WTC11 (cell line): ENCODE results near the gene SLC30A5. TPM values are rescaled to one million over a fixed set of nuclear protein-coding genes. Genes with fewer than 3 reads are reported as not detected.

Experiments used
- ATAC-seq: fragments of 200-7000 bp; cut with Tn5 transposase; 2 replicates; pipeline ENCODE4 v1.10.0; 2021; ENCODE audit warnings: mild to moderate bottlenecking, moderate library complexity
- CTCF ChIA-PET: fragments of 300-600 bp; sonication (Branson Sonifier 250); formaldehyde crosslinking; loops from one replicate; lab custom pipeline; 2021; ENCODE audit warnings: antibody characterized with exemption; lab: Charles Lee
- POLR2A ChIA-PET: fragments of 350-600 bp; sonication (Branson Sonifier 250); formaldehyde crosslinking; loops from one replicate; lab custom pipeline; 2021; ENCODE audit warnings: antibody characterized with exemption; lab: Charles Lee
- DNase-seq: peaks from one replicate; pipeline ENCODE4 v3.0.0; 2021; ENCODE audit warnings: low spot score
- H3K27ac Mint-ChIP-seq: 2 replicates; pipeline ENCODE4 v1.8.0; 2021; ENCODE audit warnings: mixed read lengths
- H3K27me3 Mint-ChIP-seq: 2 replicates; pipeline ENCODE4 v1.8.0; 2021; ENCODE audit warnings: low read depth, mild to moderate bottlenecking, moderate library complexity, mixed read lengths
- H3K36me3 Mint-ChIP-seq: 2 replicates; pipeline ENCODE4 v1.8.0; 2021; ENCODE audit warnings: mixed read lengths
- H3K4me1 Mint-ChIP-seq: 2 replicates; pipeline ENCODE4 v1.8.0; 2022; ENCODE audit warnings: mixed read lengths
- H3K4me3 Mint-ChIP-seq: 2 replicates; pipeline ENCODE4 v1.8.0; 2021; ENCODE audit warnings: mild to moderate bottlenecking, moderate library complexity, mixed read lengths
- H3K9me3 Mint-ChIP-seq: 2 replicates; pipeline ENCODE4 v1.8.0; 2021; ENCODE audit warnings: mixed read lengths
- AFF4 ChIP-seq: sonication (generic); formaldehyde crosslinking; IDR thresholded peaks from 2 replicates; pipeline ENCODE4 v1.8.1; 2023; ENCODE audit warnings: mild to moderate bottlenecking, missing genetic modification reagents, borderline replicate concordance
- E2F5 ChIP-seq: sonication (generic); formaldehyde crosslinking; IDR thresholded peaks from 2 replicates; pipeline ENCODE4 v1.8.1; 2022; ENCODE audit warnings: mild to moderate bottlenecking, moderate library complexity, missing genetic modification reagents
- EMX1 ChIP-seq: fragments of 250-450 bp; sonication (Bioruptor Pico); IDR thresholded peaks from 2 replicates; pipeline ENCODE4 v1.8.0; 2021; ENCODE audit warnings: mild to moderate bottlenecking
- ERG ChIP-seq: fragments of 250-450 bp; sonication (Bioruptor Pico); IDR thresholded peaks from 2 replicates; pipeline ENCODE4 v1.8.0; 2021; ENCODE audit warnings: mild to moderate bottlenecking
- JAZF1 ChIP-seq: fragments of 250-450 bp; sonication (Bioruptor Pico); IDR thresholded peaks from 2 replicates; pipeline ENCODE4 v1.9.0; 2021; ENCODE audit warnings: moderate library complexity, mild to moderate bottlenecking, inconsistent platforms
- KAT7 ChIP-seq: sonication (generic); formaldehyde crosslinking; IDR thresholded peaks from 2 replicates; pipeline ENCODE4 v1.8.1; 2023; ENCODE audit warnings: missing genetic modification reagents, mild to moderate bottlenecking, borderline replicate concordance
- NR2C2 ChIP-seq: sonication (generic); formaldehyde crosslinking; IDR thresholded peaks from 2 replicates; pipeline ENCODE4 v1.8.0; 2022; ENCODE audit warnings: mild to moderate bottlenecking, missing genetic modification reagents
- RORB ChIP-seq: fragments of 250-450 bp; sonication (Bioruptor Pico); IDR thresholded peaks from 2 replicates; pipeline ENCODE4 v1.9.0; 2021; ENCODE audit warnings: mild to moderate bottlenecking
- STAT6 ChIP-seq: sonication (generic); formaldehyde crosslinking; conservative IDR thresholded peaks from 2 replicates; pipeline ENCODE4 v1.8.1; 2023; ENCODE audit warnings: mild to moderate bottlenecking, low read depth, missing genetic modification reagents, moderate library complexity
- TP53 ChIP-seq: sonication (generic); formaldehyde crosslinking; IDR thresholded peaks from 2 replicates; pipeline ENCODE4 v1.8.1; 2023; ENCODE audit warnings: mild to moderate bottlenecking, missing genetic modification reagents
- ZBTB43 ChIP-seq: sonication (generic); formaldehyde crosslinking; IDR thresholded peaks from 2 replicates; pipeline ENCODE4 v1.8.1; 2023; ENCODE audit warnings: mild to moderate bottlenecking, missing genetic modification reagents
- total RNA-seq: library from RNA; stranded (reverse); gene quantifications from 3 replicates; pipeline ENCODE4 v1.2.3, GENCODE V29; 2021

The SLC30A5 gene
- total RNA-seq, 1 experiment from 2014 or later, result 34.1 TPM

GRCh38 chr5:69092969-69093368 is 845 bp upstream of the SLC30A5 start:
- peaks cover 10% of the 10 kb centered on the region for H3K36me3 Mint-ChIP-seq
- DNase-seq, result no peak
- peak overlapping the region; percentile 79 for H3K27ac Mint-ChIP-seq
- H3K4me3 Mint-ChIP-seq, result no peak overlapping the region
- no peak for ATAC-seq
- peaks cover 12% of the 10 kb centered on the region for H3K4me1 Mint-ChIP-seq
- H3K9me3 Mint-ChIP-seq, result no peaks in the 10 kb centered on the region
- TF ChIP-seq ZBTB43 (CRISPR knock-in tag) (no peak), NR2C2 (no peak), STAT6 (CRISPR knock-in tag) (no peak), ERG (no peak), EMX1 (no peak)
- ChIA-PET POLR2A (interaction anchor here (0.7 to 1.1 kb wide), 3 partner anchors 74 to 97 kb away, joined by 3 to 7 read pairs (median 3); partner anchors contain the start of genes CCNB1 and CENPH), CTCF (interaction anchor here (0.6 to 2.1 kb wide), 50 partner anchors 9 to 458 kb away, joined by 3 to 32 read pairs (median 5); partner anchors contain the start of genes CCNB1, CDK7, CENPH and OCLN)
- H3K27me3 Mint-ChIP-seq, result no peaks in the 10 kb centered on the region; the same call in 1 of the 2 replicates

GRCh38 chr5:69099302-69099701 is 5.5 kb downstream of the SLC30A5 start:
- Mint-ChIP-seq H3K27me3 (no peaks in the 10 kb centered on the region), H3K36me3 (peaks cover 27% of the 10 kb centered on the region), H3K4me3 (no peak overlapping the region)
- TF ChIP-seq JAZF1 (CRISPR knock-in tag) (no peak), AFF4 (CRISPR knock-in tag) (no peak), ZBTB43 (CRISPR knock-in tag) (no peak), TP53 (no peak), EMX1 (no peak), E2F5 (CRISPR knock-in tag) (no peak), KAT7 (CRISPR knock-in tag) (no peak), RORB (no peak)
- TF ChIP-seq, all 79 proteins: peak for 0
- ChIA-PET POLR2A (no interaction called here), CTCF (no interaction called here)
- 0 out of 2 replicates have a peak overlapping the region, but pooled peaks have one; percentile 24 for H3K27ac Mint-ChIP-seq
- ATAC-seq, result no peak
- H3K9me3 Mint-ChIP-seq, result no peaks in the 10 kb centered on the region
- DNase-seq, result no peak
- H3K4me1 Mint-ChIP-seq, result peaks cover 5% of the 10 kb centered on the region; the same call in 1 of the 2 replicates
